B cell (primary cell): ENCODE results near the gene NPTN.

ENCODE experiments used
- CTCF ChIP-seq: fragments of 200-600 bp; IDR thresholded peaks from one replicate; pipeline ENCODE4 v1.8.0; 2022; ENCODE audit warnings: antibody characterized with exemption, mild to moderate bottlenecking
- EZH2 ChIP-seq: IDR thresholded peaks from 2 replicates; pipeline ENCODE4 v1.6.1; 2012; ENCODE audit warnings: borderline replicate concordance, low read depth, mild to moderate bottlenecking, moderate library complexity, low read length; ENCODE audit not compliant: insufficient read depth, poor library complexity, severe bottlenecking

- no peak for TF ChIP-seq CTCF
- TF ChIP-seq EZH2: no peak
Measured at GRCh38 chr15:73628102-73628501, 5.1 kb downstream of the NPTN start.
